IMR-90 (cell line): ENCODE data around the gene SPRED2. TPM values are rescaled to one million over a fixed set of nuclear protein-coding genes. Genes with fewer than 3 reads are reported as not detected.

Source experiments
- ATAC-seq: fragments of 200-7000 bp; cut with Tn5 transposase; 2 replicates; pipeline ENCODE4 v1.9.1; 2020; ENCODE audit warnings: low read depth, mild to moderate bottlenecking, moderate library complexity
- BruUV-seq: library from RNA; stranded (reverse); fragments of 400-500 nt; replicated peaks from 2 replicates; lab custom pipeline; 2021; lab: Mats Ljungman, UMichigan
- CTCF ChIA-PET: fragments of 300-600 bp; formaldehyde crosslinking; extraction: SDS; loops from one replicate; lab custom pipeline; 2021; ENCODE audit warnings: antibody characterized with exemption; lab: Yijun Ruan, JAX
- POLR2A ChIA-PET: fragments of 300-600 bp; sonication (Branson Sonifier 250); formaldehyde crosslinking; loops from one replicate; lab custom pipeline; 2022; ENCODE audit warnings: antibody characterized with exemption; ENCODE audit not compliant: unreplicated experiment; lab: Charles Lee
- DNase-seq: peaks from one replicate; pipeline ENCODE4 v3.0.0; 2013
- H2AFZ ChIP-seq: replicated peaks from 2 replicates; pipeline ENCODE3; 2013; ENCODE audit warnings: low read length, mild to moderate bottlenecking; ENCODE audit not compliant: poor library complexity
- H2AK5ac ChIP-seq: 2 replicates; pipeline ENCODE4 v1.6.1; 2013; ENCODE audit warnings: low read depth, low read length, inconsistent platforms
- H2AK9ac ChIP-seq: replicated peaks from 2 replicates; pipeline ENCODE3; 2013; ENCODE audit warnings: mild to moderate bottlenecking, low read depth, low read length, moderate library complexity; ENCODE audit not compliant: poor library complexity
- H2BK120ac ChIP-seq: 2 replicates; pipeline ENCODE4 v1.6.1; 2013; ENCODE audit warnings: low read depth, low read length, inconsistent platforms
- H2BK15ac ChIP-seq: 3 replicates; pipeline ENCODE4 v1.6.1; 2013; ENCODE audit warnings: low read depth, low read length, inconsistent platforms
- H2BK20ac ChIP-seq: 2 replicates; pipeline ENCODE4 v1.6.1; 2013; ENCODE audit warnings: low read depth, mild to moderate bottlenecking, inconsistent platforms, low read length, moderate library complexity
- H2BK5ac ChIP-seq: 2 replicates; pipeline ENCODE4 v1.6.1; 2013; ENCODE audit warnings: mild to moderate bottlenecking, low read depth, low read length, inconsistent platforms; ENCODE audit not compliant: poor library complexity, severe bottlenecking
- H3K14ac ChIP-seq: replicated peaks from 2 replicates; pipeline ENCODE4 v1.6.1; 2013; ENCODE audit warnings: low read depth, low read length, inconsistent platforms
- H3K18ac ChIP-seq: 2 replicates; pipeline ENCODE4 v1.6.1; 2013; ENCODE audit warnings: low read depth, low read length, control low read depth
- H3K23ac ChIP-seq: 2 replicates; pipeline ENCODE4 v1.6.1; 2013; ENCODE audit warnings: low read depth, low read length, inconsistent platforms
- H3K27ac ChIP-seq: 2 replicates; pipeline ENCODE4 v1.5.1; 2013; ENCODE audit warnings: mild to moderate bottlenecking, control low read depth, low read length; ENCODE audit not compliant: insufficient read depth
- H3K27me3 ChIP-seq: 2 replicates; pipeline ENCODE4 v1.6.1; 2013; ENCODE audit warnings: low read length; ENCODE audit not compliant: control insufficient read depth, insufficient read depth
- H3K36me3 ChIP-seq: 2 replicates; pipeline ENCODE4 v1.6.1; 2013; ENCODE audit warnings: low read length, mixed read lengths; ENCODE audit not compliant: control insufficient read depth, insufficient read depth
- H3K4ac ChIP-seq: 2 replicates; pipeline ENCODE4 v1.6.1; 2013; ENCODE audit warnings: low read depth, low read length, inconsistent platforms
- H3K4me1 ChIP-seq: 2 replicates; pipeline ENCODE4 v1.6.1; 2013; ENCODE audit warnings: low read length, mixed read lengths; ENCODE audit not compliant: control insufficient read depth, insufficient read depth
- H3K4me2 ChIP-seq: 2 replicates; pipeline ENCODE4 v1.6.1; 2013; ENCODE audit warnings: low read depth, mild to moderate bottlenecking, control low read depth, low read length, moderate library complexity
- H3K4me3 ChIP-seq: 2 replicates; pipeline ENCODE4 v1.5.1; 2013; ENCODE audit warnings: low read depth, mild to moderate bottlenecking, control low read depth, low read length, moderate library complexity; ENCODE audit not compliant: insufficient read depth
- H3K56ac ChIP-seq: 2 replicates; pipeline ENCODE4 v1.6.1; 2013; ENCODE audit warnings: low read length, inconsistent platforms; ENCODE audit not compliant: insufficient read depth; ENCODE audit errors: extremely low read depth
- H3K79me1 ChIP-seq, 2 experiments: 2 replicates each; pipeline ENCODE4 v1.6.1; 2013; ENCODE audit warnings: low read length in 2 of 2, inconsistent platforms in 1 of 2, low read depth in 1 of 2
- H3K9ac ChIP-seq: 2 replicates; pipeline ENCODE4 v1.6.1; 2013; ENCODE audit warnings: low read depth, low read length, control low read depth
- H3K9me1 ChIP-seq: 2 replicates; pipeline ENCODE4 v1.6.1; 2013; ENCODE audit warnings: low read length, inconsistent platforms; ENCODE audit not compliant: insufficient read depth
- H3K9me3 ChIP-seq: 2 replicates; pipeline ENCODE4 v1.6.1; 2013; ENCODE audit warnings: low read length; ENCODE audit not compliant: control insufficient read depth, insufficient read depth
- H4K20me1 ChIP-seq: 2 replicates; pipeline ENCODE4 v1.6.1; 2013; ENCODE audit warnings: low read length, inconsistent platforms; ENCODE audit not compliant: insufficient read depth
- H4K5ac ChIP-seq: 2 replicates; pipeline ENCODE4 v1.6.1; 2013; ENCODE audit warnings: mild to moderate bottlenecking, low read depth, low read length, control low read depth
- H4K8ac ChIP-seq, 2 experiments: 2 replicates each; pipeline ENCODE4 v1.6.1; 2013; ENCODE audit warnings: low read depth in 2 of 2, low read length in 2 of 2, control low read depth in 1 of 2, inconsistent platforms in 1 of 2
- H4K91ac ChIP-seq: 2 replicates; pipeline ENCODE4 v1.6.1; 2013; ENCODE audit warnings: low read depth, low read length, inconsistent platforms; ENCODE audit not compliant: insufficient read depth
- BHLHE40 ChIP-seq: fragments of 150-350 bp; IDR thresholded peaks from 2 replicates; pipeline ENCODE4 v1.6.1; 2016; ENCODE audit warnings: mild to moderate bottlenecking, low read depth, low read length
- CEBPB ChIP-seq: IDR thresholded peaks from 2 replicates; pipeline ENCODE4 v1.6.1; 2012; ENCODE audit warnings: low read depth, low read length, improper control_type of control experiment
- CHD1 ChIP-seq: IDR thresholded peaks from 2 replicates; pipeline ENCODE4 v1.6.1; 2012; ENCODE audit warnings: low read depth, low read length, improper control_type of control experiment
- CTCF ChIP-seq: conservative IDR thresholded peaks from 2 replicates; pipeline ENCODE4 v1.5.1; 2012; ENCODE audit warnings: mild to moderate bottlenecking, low read depth, low read length, improper control_type of control experiment
- FOS ChIP-seq: fragments of 150-350 bp; IDR thresholded peaks from 2 replicates; pipeline ENCODE4 v1.6.1; 2016; ENCODE audit warnings: low read depth, low read length
- MAZ ChIP-seq: IDR thresholded peaks from 2 replicates; pipeline ENCODE4 v1.6.1; 2012; ENCODE audit warnings: low read depth, mild to moderate bottlenecking, low read length, improper control_type of control experiment, moderate library complexity, borderline replicate concordance
- MXI1 ChIP-seq: IDR thresholded peaks from 2 replicates; pipeline ENCODE4 v1.6.1; 2012; ENCODE audit warnings: low read depth, mild to moderate bottlenecking, low read length, moderate library complexity, borderline replicate concordance
- NFE2L2 ChIP-seq: fragments of 150-350 bp; IDR thresholded peaks from 2 replicates; pipeline ENCODE4 v1.6.1; 2016; ENCODE audit warnings: low read depth, mild to moderate bottlenecking, low read length
- POLR2A ChIP-seq: IDR thresholded peaks from 2 replicates; pipeline ENCODE4 v1.6.1; 2012; ENCODE audit warnings: mild to moderate bottlenecking, low read depth, low read length
- RAD21 ChIP-seq: IDR thresholded peaks from 2 replicates; pipeline ENCODE4 v1.6.1; 2012; ENCODE audit warnings: low read length, improper control_type of control experiment
- RCOR1 ChIP-seq: IDR thresholded peaks from 2 replicates; pipeline ENCODE4 v1.6.1; 2012; ENCODE audit warnings: mild to moderate bottlenecking, low read length, improper control_type of control experiment; ENCODE audit not compliant: insufficient replicate concordance
- RFX5 ChIP-seq: IDR thresholded peaks from 2 replicates; pipeline ENCODE4 v1.8.0; 2012; ENCODE audit warnings: low read depth, mild to moderate bottlenecking, low read length, moderate library complexity
- SMC3 ChIP-seq: fragments of 150-350 bp; IDR thresholded peaks from 2 replicates; pipeline ENCODE4 v1.6.1; 2016; ENCODE audit warnings: low read depth, mild to moderate bottlenecking, antibody characterized with exemption, low read length, moderate library complexity
- whole genome bisulfite sequencing, 2 experiments: methylation state at CpG; one replicate each; pipeline versions ENCODE4 v1.1.5 to v1.1.7; 2013; ENCODE audit warnings: missing lambda C conversion rate in 2 of 2; ENCODE audit not compliant: insufficient read length in 1 of 2; ENCODE audit errors: extremely low coverage in 2 of 2; 5-methylcytosine and 5-hydroxymethylcytosine counted together
- dilution Hi-C: fragments of 300-500 bp; cut with HindIII; formaldehyde crosslinking; loops from one replicate; pipeline ENCODE4 v1.14.3; 2018; ENCODE audit warnings: low sequenced_read_pairs; ENCODE audit not compliant: unreplicated experiment
- in situ Hi-C: fragments of 300-500 bp; cut with MboI; formaldehyde crosslinking; loops from 3 replicates; pipeline ENCODE4 v1.14.3; 2019; ENCODE audit warnings: low sequenced_read_pairs, inconsistent platforms, mixed read lengths
- intact Hi-C: fragments of 100-400 bp; cut with micrococcal nuclease; formaldehyde crosslinking; loops from 2 replicates; pipeline ENCODE4 v1.10.0; 2022
- polyA plus RNA-seq, 3 experiments: library from polyadenylated mRNA; depleted of rRNA; stranded (reverse); fragments of >200 nt; gene quantifications; 2 replicates each; pipeline ENCODE4 v1.2.3, GENCODE V29; 2012; ENCODE audit warnings: low replicate concordance in 1 of 3
- total RNA-seq: library from RNA; depleted of rRNA; stranded (reverse); fragments of >200 nt; gene quantifications from 2 replicates; pipeline ENCODE4 v1.2.3, GENCODE V29; 2012
- TF ChIP-seq, protein P1 (sequence below): fragments of 150-350 bp; IDR thresholded peaks from 2 replicates; pipeline ENCODE4 v1.6.1; 2016; ENCODE audit warnings: low read depth, mild to moderate bottlenecking, low read length, moderate library complexity, borderline replicate concordance

SPRED2 gene
- total and polyA plus RNA-seq, 2 of the 4 experiments (the other 2 are of a cell fraction), result 4.8 to 18.7 TPM

GRCh38 chr2:65316072-65316471, 116.3 kb downstream of the SPRED2 start (continued):
- TF ChIP-seq BHLHE40, result peak; percentile 35; the same call in 1 of the 2 replicates

- peak overlapping the region; percentile 68 for H2BK20ac ChIP-seq
- 0 out of 2 replicates have a peak overlapping the region, but pooled peaks have one; percentile 23 for H3K4ac ChIP-seq
- no peaks in the 10 kb centered on the region for H3K9me3 ChIP-seq
- ChIA-PET POLR2A (no interaction called here), CTCF (no interaction called here)
- H3K36me3 ChIP-seq, result peaks cover 29% of the 10 kb centered on the region
- H3K23ac ChIP-seq, result no peak overlapping the region
- WGBS, 2 experiments, result 100% methylated on average over 1 of the region's 8 CpGs; no CpG with 5 or more reads in 1 of the 2 experiments
- no peak overlapping the region for H3K4me3 ChIP-seq
- no peaks in the 10 kb centered on the region for H3K27me3 ChIP-seq
- H2AK5ac ChIP-seq, result peak overlapping the region; percentile 82; the same call in 1 of the 2 replicates
- peaks cover 16% of the 10 kb centered on the region for H3K4me1 ChIP-seq
- intact Hi-C loops, result no loop called here
- no peak overlapping the region for H3K14ac ChIP-seq
- H4K91ac ChIP-seq, result no peak overlapping the region; the same call in 1 of the 2 replicates
- H3K79me1 ChIP-seq, result peaks cover 32 to 61% of the 10 kb centered on the region in 2 experiments
- H3K9ac ChIP-seq, result no peak overlapping the region
- BruUV-seq, result no TSS peak
- peaks cover 3% of the 10 kb centered on the region; the same call in 1 of the 2 replicates for H4K20me1 ChIP-seq
- peak overlapping the region; percentile 20; the same call in 1 of the 2 replicates for H3K18ac ChIP-seq
- dilution Hi-C loops, result no loop called here
- in situ Hi-C loops, result no loop called here
- H4K5ac ChIP-seq, result peak overlapping the region; percentile 5; the same call in 1 of the 2 replicates
- H3K27ac ChIP-seq, result peak overlapping the region; percentile 32; the same call in 1 of the 2 replicates
- ATAC-seq (peak; percentile 19; the same call in 1 of the 2 replicates), DNase-seq (peak; percentile 31)
- peak overlapping the region; percentile 51 for H2BK5ac ChIP-seq
- H2BK120ac ChIP-seq, result no peak overlapping the region
- peak overlapping the region; percentile 68; the same call in 1 of the 3 replicates for H2BK15ac ChIP-seq
- H3K9me1 ChIP-seq, result peaks cover 22% of the 10 kb centered on the region
- no peak overlapping the region for H3K56ac ChIP-seq
- no peak overlapping the region for H4K8ac ChIP-seq
- H2AK9ac ChIP-seq, result no peak overlapping the region
- H3K4me2 ChIP-seq, result no peak overlapping the region
- no peak overlapping the region for H2AFZ ChIP-seq
- TF ChIP-seq, protein P1, sequence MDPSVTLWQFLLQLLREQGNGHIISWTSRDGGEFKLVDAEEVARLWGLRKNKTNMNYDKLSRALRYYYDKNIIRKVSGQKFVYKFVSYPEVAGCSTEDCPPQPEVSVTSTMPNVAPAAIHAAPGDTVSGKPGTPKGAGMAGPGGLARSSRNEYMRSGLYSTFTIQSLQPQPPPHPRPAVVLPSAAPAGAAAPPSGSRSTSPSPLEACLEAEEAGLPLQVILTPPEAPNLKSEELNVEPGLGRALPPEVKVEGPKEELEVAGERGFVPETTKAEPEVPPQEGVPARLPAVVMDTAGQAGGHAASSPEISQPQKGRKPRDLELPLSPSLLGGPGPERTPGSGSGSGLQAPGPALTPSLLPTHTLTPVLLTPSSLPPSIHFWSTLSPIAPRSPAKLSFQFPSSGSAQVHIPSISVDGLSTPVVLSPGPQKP, result no peak
- TF ChIP-seq FOS (no peak), CTCF (no peak), MXI1 (no peak), POLR2A (no peak), SMC3 (no peak), CHD1 (no peak), RAD21 (no peak), RFX5 (no peak), BHLHE40 (no peak), CEBPB (no peak), RCOR1 (no peak), MAZ (no peak), NFE2L2 (no peak)
Measured at GRCh38 chr2:65314801-65315441, 117.5 kb downstream of the SPRED2 start.
